Measurements from ENCODE around the gene TCF20. TPM values are rescaled to one million over a fixed set of nuclear protein-coding genes. Genes with fewer than 3 reads are reported as not detected.

The TCF20 gene
- total RNA-seq, 4 donors from 2014 or later, result 20.8 to 34.8 (median 23.3) TPM

GRCh38 chr22:42262964-42263363 lies 7.5 kb downstream of the TCF20 start:
- ATAC-seq (ENCODE audit: low FRiP score) (no peak), DNase-seq (ENCODE audit: low spot score) (no peak)
- no peak for TF ChIP-seq CTCF (IDR thresholded peaks at IDR 0.05)

GRCh38 chr22:42261296-42261695 lies 9.2 kb downstream of the TCF20 start:
- no peak for TF ChIP-seq CTCF (IDR thresholded peaks at IDR 0.05)
- DNase-seq (ENCODE audit: low spot score), result no peak
- ATAC-seq (ENCODE audit: low FRiP score), result no peak

GRCh38 chr22:42258126-42258525 lies 12.3 kb downstream of the TCF20 start:
- ATAC-seq (ENCODE audit: low FRiP score) (peak; percentile 46), DNase-seq (ENCODE audit: low spot score) (no peak)
- TF ChIP-seq CTCF (IDR thresholded peaks at IDR 0.05), result no peak

- no peak for TF ChIP-seq CTCF (IDR thresholded peaks at IDR 0.05)
- ATAC-seq (ENCODE audit: low FRiP score), result no peak
- DNase-seq (ENCODE audit: low spot score), result no peak
Observed at GRCh38 chr22:42257386-42257785, 13.1 kb downstream of the TCF20 start.

- TF ChIP-seq CTCF (IDR thresholded peaks at IDR 0.05), result no peak
- no peak for DNase-seq (ENCODE audit: low spot score)
- no peak for ATAC-seq (ENCODE audit: low FRiP score)
Observed at GRCh38 chr22:42256930-42257329, 13.5 kb downstream of the TCF20 start.

- ATAC-seq (ENCODE audit: low FRiP score) (no peak), DNase-seq (ENCODE audit: low spot score) (no peak)
- TF ChIP-seq CTCF (IDR thresholded peaks at IDR 0.05), result no peak
Observed at GRCh38 chr22:42256220-42256619, 14.2 kb downstream of the TCF20 start.

- TF ChIP-seq CTCF (IDR thresholded peaks at IDR 0.05), result no peak
- DNase-seq (ENCODE audit: low spot score), result no peak
- ATAC-seq (ENCODE audit: low FRiP score), result no peak
Observed at GRCh38 chr22:42249831-42250230, 20.6 kb downstream of the TCF20 start.

All from omental fat pad (tissue), 4 donors.